Measurements from ENCODE around the gene EIF1. TPM values are rescaled to one million over a fixed set of nuclear protein-coding genes. Genes with fewer than 3 reads are reported as not detected.

The EIF1 gene
- total and polyA plus RNA-seq, 2 donors (not counting 3 experiments of a cell fraction or from before 2014, with no cell fraction given), result 168 to 814 TPM

DNA sequence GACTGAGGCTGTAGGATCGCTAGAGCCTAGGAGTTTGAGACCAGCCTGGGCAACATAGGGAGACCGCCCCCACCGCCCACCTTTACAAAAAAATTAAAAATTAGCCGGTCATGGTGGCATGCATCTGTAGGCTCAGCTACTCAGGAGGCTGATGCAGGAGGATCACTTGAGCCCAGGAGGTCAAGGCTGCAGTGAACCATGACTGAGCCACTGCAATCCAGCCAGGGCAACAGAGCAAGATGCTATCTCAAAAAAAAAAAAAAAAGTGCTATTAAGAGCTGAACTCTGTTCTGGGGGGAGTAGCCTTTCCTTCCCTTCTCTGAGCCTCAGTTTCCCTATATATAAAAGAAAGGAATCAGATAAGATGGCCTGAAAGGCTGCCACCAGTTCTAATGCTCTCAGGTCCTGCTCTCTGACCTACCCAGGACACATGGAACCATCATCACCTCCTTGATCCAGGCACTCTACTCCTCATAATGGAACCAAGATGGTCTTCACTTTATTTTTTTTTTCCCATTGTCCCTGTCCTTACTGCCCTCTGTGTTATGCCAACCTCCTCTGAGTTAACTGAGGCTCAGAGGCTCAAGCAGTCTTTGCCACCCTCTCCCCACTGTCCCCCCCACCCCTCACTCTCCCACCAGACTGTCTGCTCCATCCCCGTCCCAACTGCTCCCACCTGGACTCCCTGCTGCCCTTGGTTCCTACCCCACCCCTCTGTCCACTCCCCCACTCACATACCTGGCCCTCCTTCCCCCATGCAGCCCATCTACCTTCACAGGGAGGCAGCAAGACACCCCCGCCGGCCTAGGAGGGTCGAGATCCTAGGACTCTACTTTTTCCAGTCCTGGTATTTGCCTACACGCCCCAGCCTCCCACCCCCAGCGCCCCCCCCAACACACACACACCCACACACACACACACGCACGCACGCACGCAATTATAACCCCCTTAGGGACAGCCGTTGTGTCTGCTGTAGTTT is 23.8 kb upstream of the EIF1 start:
- intact Hi-C loops (cut with micrococcal nuclease) (loop anchor here (5.0 to 10.0 kb wide), 3 partner anchors 340 to 1020 kb away; partner anchors contain the start of gene SMARCE1), dilution Hi-C loops (cut with MboI; ENCODE audit: extremely low pct_ligation_motif_present, low sequenced_read_pairs) (no loop called here)
- POLR2A ChIA-PET, result interaction anchor here (0.7 kb wide), 1 partner anchor 24 kb away, joined by 8 read pairs; the partner anchor contains the start of gene EIF1
- no peak for DNase-seq (ENCODE audit: low read depth, low spot score)
- no peak overlapping the region for H3K4me2 ChIP-seq (ENCODE audit: insufficient read depth, low read length)
- H3K27me3 ChIP-seq (ENCODE audit: control insufficient read depth in 2 of 2, insufficient read depth in 2 of 2, low read length in 2 of 2), result peaks cover 0 to 1% of the 10 kb centered on the region in 2 experiments
- no peaks in the 10 kb centered on the region for H4K20me1 ChIP-seq (replicated peaks; ENCODE audit: control insufficient read depth, extremely low read depth, insufficient read depth, low read length)
- no peaks in the 10 kb centered on the region for H3K79me2 ChIP-seq (ENCODE audit: control insufficient read depth, insufficient read depth, low read length)
- H3K9ac ChIP-seq (replicated peaks; ENCODE audit: extremely low read depth, insufficient read depth, low read length), result no peak overlapping the region
- no peak overlapping the region for H3K27ac ChIP-seq (ENCODE audit: insufficient read depth, low read depth, low read length)
- no peak for FAIRE-seq
- no peaks in the 10 kb centered on the region for H3K36me3 ChIP-seq (ENCODE audit: control insufficient read depth in 2 of 2, extremely low read depth in 1 of 2, insufficient read depth in 2 of 2, low read length in 2 of 2)
- H3K4me1 ChIP-seq (ENCODE audit: control insufficient read depth, extremely low read depth, insufficient read depth, low read length), result peaks cover 23% of the 10 kb centered on the region
- no peaks in the 10 kb centered on the region for H3K9me1 ChIP-seq (replicated peaks; ENCODE audit: control insufficient read depth, extremely low read depth, insufficient read depth, low read length)
- no peak overlapping the region for H3K4me3 ChIP-seq (replicated peaks in 1 of 3; ENCODE audit: insufficient read depth in 1 of 3, low read depth in 1 of 3, low read length in 3 of 3)
- BruUV-seq (replicated peaks), result no TSS peak
- CTCF ChIA-PET, result interaction anchor here (0.6 to 9.4 kb wide), 32 partner anchors 12 to 1221 kb away, joined by 3 to 369 read pairs (median 4); partner anchors contain the start of genes EIF1, IGFBP4 and KRT36
- TF ChIP-seq MAX (IDR thresholded peaks at IDR 0.05; ENCODE audit: insufficient read depth, insufficient read length) (no peak), JUN (IDR thresholded peaks at IDR 0.05; ENCODE audit: borderline replicate concordance, insufficient read depth, insufficient read length, low read depth) (no peak), FOS (IDR thresholded peaks at IDR 0.05; ENCODE audit: borderline replicate concordance, insufficient read depth, low read length) (no peak)
- H2AFZ ChIP-seq (ENCODE audit: low read depth, low read length), result peak overlapping the region; percentile 89
- H3K9me3 ChIP-seq (replicated peaks; ENCODE audit: control insufficient read depth, insufficient read depth, low read length), result no peaks in the 10 kb centered on the region

Data from endothelial cell of umbilical vein (primary cell).